GM12878 (cell line): ENCODE results near the gene MGST3. TPM values are rescaled to one million over a fixed set of nuclear protein-coding genes. Genes with fewer than 3 reads are reported as not detected.

Experiments used
- ATAC-seq: fragments of 200-7000 bp; cut with Tn5 transposase; 3 replicates; pipeline ENCODE4 v1.9.1; 2020; ENCODE audit warnings: mild to moderate bottlenecking, moderate library complexity
- BruUV-seq: library from RNA; stranded (reverse); fragments of 400-500 nt; replicated peaks from 2 replicates; lab custom pipeline; 2021; lab: Mats Ljungman, UMichigan
- CTCF ChIA-PET: fragments of 300-600 bp; sonication (Branson Sonifier 250); formaldehyde crosslinking; extraction: SDS; loops from one replicate; lab custom pipeline; 2021; ENCODE audit warnings: inconsistent platforms; lab: Yijun Ruan, JAX
- POLR2A ChIA-PET: fragments of 350-600 bp; formaldehyde crosslinking; extraction: SDS; loops from one replicate; lab custom pipeline; 2021; ENCODE audit warnings: inconsistent platforms; lab: Charles Lee
- RAD21 ChIA-PET: fragments of 300-600 bp; sonication (Branson Sonifier 250); formaldehyde crosslinking; loops from one replicate; lab custom pipeline; 2023; ENCODE audit warnings: antibody characterized with exemption; ENCODE audit not compliant: unreplicated experiment; lab: Charles Lee
- SMC1A ChIA-PET: fragments of 300-600 bp; sonication (Branson Sonifier 250); formaldehyde crosslinking; loops from one replicate; lab custom pipeline; 2023; ENCODE audit not compliant: unreplicated experiment, uncharacterized antibody; lab: Charles Lee
- DNase-seq: peaks from one replicate; pipeline ENCODE4 v3.0.0-alpha.2; 2011; ENCODE audit warnings: low read depth, low spot score
- FAIRE-seq: peaks from 3 replicates; lab custom pipeline; 2011; peaks lifted over from hg19 to GRCh38; lab: Jason Lieb, UNC
- H2AFZ ChIP-seq: 2 replicates; pipeline ENCODE4 v1.6.0; 2011; ENCODE audit warnings: low read depth, low read length, control low read depth; ENCODE audit not compliant: control insufficient read depth
- H3K27ac ChIP-seq: 2 replicates; pipeline ENCODE4 v1.5.1; 2011; ENCODE audit warnings: control low read depth; ENCODE audit not compliant: control insufficient read depth, insufficient read depth
- H3K27me3 ChIP-seq, 2 experiments: replicated peaks in 1 of 2; 2 replicates each; pipeline versions ENCODE4 v1.6.0 to v1.6.1; 2011; ENCODE audit warnings: low read length in 1 of 2; ENCODE audit not compliant: control insufficient read depth in 2 of 2, insufficient read depth in 2 of 2
- H3K36me3 ChIP-seq, 2 experiments: 2 replicates each; pipeline ENCODE4 v1.5.1; 2011; ENCODE audit warnings: low read length in 1 of 2; ENCODE audit not compliant: control insufficient read depth in 2 of 2, insufficient read depth in 2 of 2
- H3K4me1 ChIP-seq: 2 replicates; pipeline ENCODE4 v1.6.1; 2011; ENCODE audit warnings: mild to moderate bottlenecking, low read length, moderate library complexity, mixed read lengths; ENCODE audit not compliant: control insufficient read depth, insufficient read depth
- H3K4me2 ChIP-seq: 2 replicates; pipeline ENCODE4 v1.6.0; 2011; ENCODE audit warnings: control low read depth; ENCODE audit not compliant: control insufficient read depth, insufficient read depth
- H3K4me3 ChIP-seq: fragments of 200-600 bp; sonication (generic); 2 replicates; pipeline ENCODE4 v1.5.1; 2016
- H3K79me2 ChIP-seq: 2 replicates; pipeline ENCODE4 v1.6.0; 2011; ENCODE audit warnings: low read length; ENCODE audit not compliant: control insufficient read depth, insufficient read depth
- H3K9ac ChIP-seq: 2 replicates; pipeline ENCODE4 v1.8.0; 2011; ENCODE audit warnings: low read length, control low read depth, mixed read lengths; ENCODE audit not compliant: control insufficient read depth, insufficient read depth
- H3K9me3 ChIP-seq: replicated peaks from 3 replicates; pipeline ENCODE4 v1.5.1; 2011; ENCODE audit warnings: mild to moderate bottlenecking, low read length; ENCODE audit not compliant: control insufficient read depth, insufficient read depth
- H4K20me1 ChIP-seq: 2 replicates; pipeline ENCODE4 v1.6.0; 2011; ENCODE audit not compliant: control insufficient read depth, insufficient read depth
- BMI1 ChIP-seq: fragments of 450-650 bp; IDR thresholded peaks from 2 replicates; pipeline ENCODE4 v1.6.1; 2016; ENCODE audit warnings: mild to moderate bottlenecking, moderate library complexity, borderline replicate concordance
- EP300 ChIP-seq, 2 experiments: fragments of 150-350 bp in 1 of 2; IDR thresholded peaks; 2 replicates each; pipeline ENCODE4 v1.6.1; 2011 to 2012; ENCODE audit warnings: low read depth in 2 of 2, low read length in 2 of 2, borderline replicate concordance in 1 of 2, improper control_type of control experiment in 1 of 2, inconsistent platforms in 1 of 2; ENCODE audit not compliant: control insufficient read depth in 1 of 2
- HDAC6 ChIP-seq: fragments of 200-600 bp; sonication (generic); IDR thresholded peaks from one replicate; pipeline ENCODE4 v1.8.0; 2017; ENCODE audit warnings: antibody characterized with exemption; ENCODE audit not compliant: unreplicated experiment
- MEF2B ChIP-seq: fragments of 450-650 bp; IDR thresholded peaks from 2 replicates; pipeline ENCODE4 v1.6.1; 2018; ENCODE audit warnings: mild to moderate bottlenecking, moderate library complexity; ENCODE audit not compliant: partially characterized antibody, poor library complexity, severe bottlenecking
- MTA2 ChIP-seq: fragments of 450-650 bp; IDR thresholded peaks from 2 replicates; pipeline ENCODE4 v1.6.1; 2016; ENCODE audit warnings: low read depth, mild to moderate bottlenecking, moderate library complexity
- NR2C1 ChIP-seq: fragments of 450-650 bp; IDR thresholded peaks from 2 replicates; pipeline ENCODE4 v1.6.1; 2017; ENCODE audit warnings: antibody characterized with exemption, mild to moderate bottlenecking, moderate library complexity
- PAX5 ChIP-seq: IDR thresholded peaks from 2 replicates; pipeline ENCODE4 v1.6.1; 2011; ENCODE audit warnings: low read depth, low read length, borderline replicate concordance
- SIX5 ChIP-seq: IDR thresholded peaks from 2 replicates; pipeline ENCODE4 v1.6.1; 2011; ENCODE audit warnings: mild to moderate bottlenecking, low read depth, low read length, moderate library complexity; ENCODE audit not compliant: severe bottlenecking
- ZNF274 ChIP-seq: IDR thresholded peaks from one replicate; pipeline ENCODE4 v1.8.0; 2011; ENCODE audit not compliant: insufficient read length, insufficient read depth
- WGBS: methylation state at CpG from one replicate; pipeline ENCODE4 v1.1.6; 2016; ENCODE audit warnings: low lambda C conversion rate; ENCODE audit not compliant: insufficient replicate concordance, insufficient coverage; ENCODE audit errors: missing lambda C conversion rate; 5-methylcytosine and 5-hydroxymethylcytosine counted together
- in situ Hi-C: fragments of 300-500 bp; cut with MboI; formaldehyde crosslinking; loops from 9 replicates; pipeline ENCODE4 v1.14.3; 2018; ENCODE audit warnings: mixed read lengths
- intact Hi-C: fragments of 100-400 bp; cut with micrococcal nuclease; formaldehyde crosslinking; loops from one replicate; pipeline ENCODE4 v1.14.2; 2022; ENCODE audit not compliant: unreplicated experiment
- polyA plus RNA-seq, 11 experiments: library from polyadenylated mRNA; depleted of rRNA in 4 of 11; unstranded in 6 of 11; stranded (reverse) in 5 of 11; fragments of >200 nt; fragmentation: Nextera tagmentation in 4 of 11; fragmentation: Illumina TruSeq in 1 of 11; extraction: Ambion mirVana in 4 of 11; extraction: Trizol in 1 of 11; gene quantifications; 1 replicate in 1 of 11; 2 replicates in 10 of 11; pipeline versions ENCODE4 v1.2.1 to v1.2.3, GENCODE V29; 2011 to 2016; ENCODE audit warnings: inconsistent platforms in 2 of 11, missing spikeins in 2 of 11, low read depth in 1 of 11
- total RNA-seq, 4 experiments: library from RNA; depleted of rRNA in 3 of 4; stranded (reverse); fragments of >200 nt in 3 of 4; fragmentation: Illumina TruSeq in 1 of 4; extraction: Trizol in 1 of 4; gene quantifications; 2 replicates each; pipeline versions ENCODE4 v1.2.1 to v1.2.3, GENCODE V29; 2013 to 2021
- TF ChIP-seq, protein P1 (sequence below): fragments of 450-650 bp; IDR thresholded peaks from 2 replicates; pipeline ENCODE4 v1.6.1; 2017; ENCODE audit warnings: low read depth, mild to moderate bottlenecking, moderate library complexity
- TF ChIP-seq, protein P2 (sequence below): fragments of 450-650 bp; IDR thresholded peaks from 2 replicates; pipeline ENCODE4 v1.6.1; 2014; ENCODE audit warnings: mild to moderate bottlenecking

Gene MGST3
- total and polyA plus RNA-seq, 10 of the 15 experiments (the other 5 are each of a cell fraction or from before 2014, with no cell fraction given): 37.3 to 145 (median 68.8) TPM

DNA sequence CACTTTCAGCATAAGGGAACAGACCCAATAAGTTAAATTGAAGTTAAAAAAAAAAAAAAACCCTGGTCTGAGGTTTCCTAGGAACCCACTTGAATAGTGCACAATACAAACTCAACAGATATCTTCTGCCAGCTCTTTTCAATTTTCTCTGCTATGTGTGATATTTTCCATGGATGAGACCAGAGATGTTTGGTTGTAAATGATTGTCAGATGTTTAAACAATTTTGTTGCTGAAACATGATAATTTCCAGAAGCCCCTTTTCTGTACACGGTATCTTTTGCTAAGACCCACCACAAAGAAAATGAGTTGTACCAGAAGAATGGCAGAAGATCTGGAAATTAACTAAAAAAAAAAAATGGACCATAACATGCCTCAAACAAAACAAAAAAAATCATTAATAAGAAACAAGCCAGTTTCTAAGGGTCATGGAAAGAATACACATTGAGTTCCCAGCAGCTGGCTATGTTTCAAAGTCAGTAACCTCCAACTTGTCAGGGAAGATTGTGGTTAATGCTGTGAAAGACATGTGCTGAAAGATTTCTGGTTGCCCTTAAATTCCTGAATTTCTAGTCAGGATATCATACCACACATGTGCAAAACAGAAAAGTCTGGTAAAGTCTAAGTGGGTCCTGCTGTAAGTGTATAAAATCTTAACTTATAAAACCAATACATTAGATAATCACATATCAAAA lies 35.6 kb upstream of the MGST3 start:
- peaks cover 14% of the 10 kb centered on the region for H3K4me1 ChIP-seq
- no peaks in the 10 kb centered on the region for H3K36me3 ChIP-seq
- TF ChIP-seq EP300 (IDR thresholded peaks at IDR 0.05; ENCODE audit: borderline replicate concordance in 1 of 2, control insufficient read depth in 1 of 2, low read depth in 2 of 2, low read length in 2 of 2): no peak
- TF ChIP-seq, protein P1, sequence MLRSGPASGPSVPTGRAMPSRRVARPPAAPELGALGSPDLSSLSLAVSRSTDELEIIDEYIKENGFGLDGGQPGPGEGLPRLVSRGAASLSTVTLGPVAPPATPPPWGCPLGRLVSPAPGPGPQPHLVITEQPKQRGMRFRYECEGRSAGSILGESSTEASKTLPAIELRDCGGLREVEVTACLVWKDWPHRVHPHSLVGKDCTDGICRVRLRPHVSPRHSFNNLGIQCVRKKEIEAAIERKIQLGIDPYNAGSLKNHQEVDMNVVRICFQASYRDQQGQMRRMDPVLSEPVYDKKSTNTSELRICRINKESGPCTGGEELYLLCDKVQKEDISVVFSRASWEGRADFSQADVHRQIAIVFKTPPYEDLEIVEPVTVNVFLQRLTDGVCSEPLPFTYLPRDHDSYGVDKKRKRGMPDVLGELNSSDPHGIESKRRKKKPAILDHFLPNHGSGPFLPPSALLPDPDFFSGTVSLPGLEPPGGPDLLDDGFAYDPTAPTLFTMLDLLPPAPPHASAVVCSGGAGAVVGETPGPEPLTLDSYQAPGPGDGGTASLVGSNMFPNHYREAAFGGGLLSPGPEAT: no peak
- no peak for TF ChIP-seq HDAC6
- no peak for TF ChIP-seq BMI1
- TF ChIP-seq, protein P2, sequence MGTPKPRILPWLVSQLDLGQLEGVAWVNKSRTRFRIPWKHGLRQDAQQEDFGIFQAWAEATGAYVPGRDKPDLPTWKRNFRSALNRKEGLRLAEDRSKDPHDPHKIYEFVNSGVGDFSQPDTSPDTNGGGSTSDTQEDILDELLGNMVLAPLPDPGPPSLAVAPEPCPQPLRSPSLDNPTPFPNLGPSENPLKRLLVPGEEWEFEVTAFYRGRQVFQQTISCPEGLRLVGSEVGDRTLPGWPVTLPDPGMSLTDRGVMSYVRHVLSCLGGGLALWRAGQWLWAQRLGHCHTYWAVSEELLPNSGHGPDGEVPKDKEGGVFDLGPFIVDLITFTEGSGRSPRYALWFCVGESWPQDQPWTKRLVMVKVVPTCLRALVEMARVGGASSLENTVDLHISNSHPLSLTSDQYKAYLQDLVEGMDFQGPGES: no peak
- no peak for TF ChIP-seq MEF2B
- TF ChIP-seq PAX5: no peak
- TF ChIP-seq NR2C1: no peak
- TF ChIP-seq ZNF274: no peak
- TF ChIP-seq MTA2: no peak
- TF ChIP-seq SIX5: no peak
- no peak overlapping the region for H2AFZ ChIP-seq
- ATAC-seq: no peak
- H3K9me3 ChIP-seq: no peaks in the 10 kb centered on the region
- H3K4me2 ChIP-seq: no peak overlapping the region
- 100% methylated on average over 1 of the region's 1 CpG for WGBS
- no peak for FAIRE-seq
- in situ Hi-C loops: no loop called here
- peaks cover 0 to 8% of the 10 kb centered on the region in 2 experiments; a peak in 1 of 4 replicates for H3K27me3 ChIP-seq
- ChIA-PET POLR2A (no interaction called here), RAD21 (interaction anchor here (5.6 kb wide), 1 partner anchor 203 kb away, joined by 49 read pairs; no protein-coding TSS in a partner anchor), SMC1A (interaction anchor here (0.5 to 10.2 kb wide), 3 partner anchors 37 to 450 kb away, joined by 3 to 109 read pairs (median 3); no protein-coding TSS in a partner anchor), CTCF (interaction anchor here (0.7 to 14.1 kb wide), 5 partner anchors 9 to 329 kb away, joined by 3 to 176 read pairs (median 6); no protein-coding TSS in a partner anchor)
- H3K79me2 ChIP-seq: no peaks in the 10 kb centered on the region
- H3K4me3 ChIP-seq: no peak overlapping the region
- BruUV-seq: no TSS peak
- no peak overlapping the region for H3K9ac ChIP-seq
- DNase-seq: no peak
- no peak overlapping the region for H3K27ac ChIP-seq
- H4K20me1 ChIP-seq: no peaks in the 10 kb centered on the region
- intact Hi-C loops: loop anchor here (5.0 to 10.0 kb wide), 2 partner anchors 172 to 569 kb away; partner anchors contain the start of genes FAM78B and TMCO1
